ACC112 (cell line): ENCODE measurements around the gene SIRT6.
A peak's percentile ranks its signal among the peaks of the same experiment; 100 is the strongest.
"Not testable (repeated sequence)": the region's sequence is repeated elsewhere in the genome, so short reads cannot be mapped to it uniquely, and the experiment has no call there.

Experiments
- H2AFZ ChIP-seq: fragments of 200-600 bp; sonication (generic); one replicate; pipeline ENCODE4 v1.6.0; 2017; ENCODE audit warnings: antibody characterized with exemption, low read length; ENCODE audit not compliant: unreplicated experiment
- H3K27ac ChIP-seq: fragments of 200-600 bp; sonication (generic); 2 replicates; pipeline ENCODE4 v1.5.1; 2014; ENCODE audit warnings: low read depth, mild to moderate bottlenecking, antibody characterized with exemption, low read length, moderate library complexity
- H3K27me3 ChIP-seq: fragments of 200-600 bp; sonication (generic); 2 replicates; pipeline ENCODE4 v1.6.1; 2014; ENCODE audit warnings: mild to moderate bottlenecking, antibody characterized with exemption, low read length, moderate library complexity, mixed read lengths; ENCODE audit not compliant: insufficient read depth
- H3K36me3 ChIP-seq: fragments of 200-600 bp; sonication (generic); 2 replicates; pipeline ENCODE4 v1.6.1; 2016; ENCODE audit warnings: mild to moderate bottlenecking, antibody characterized with exemption, low read length, moderate library complexity, mixed read lengths; ENCODE audit not compliant: insufficient read depth
- H3K4me1 ChIP-seq: fragments of 200-600 bp; sonication (generic); one replicate; pipeline ENCODE4 v1.6.1; 2016; ENCODE audit warnings: low read length, mixed read lengths; ENCODE audit not compliant: insufficient read depth, unreplicated experiment, control insufficient read depth
- H3K4me3 ChIP-seq: fragments of 200-600 bp; sonication (generic); 2 replicates; pipeline ENCODE4 v1.5.1; 2014; ENCODE audit warnings: mild to moderate bottlenecking, low read depth, low read length
- H3K79me2 ChIP-seq: fragments of 200-600 bp; sonication (generic); one replicate; pipeline ENCODE4 v1.6.0; 2016; ENCODE audit warnings: low read length; ENCODE audit not compliant: control insufficient read depth, unreplicated experiment, insufficient read depth

The SIRT6 gene

DNA sequence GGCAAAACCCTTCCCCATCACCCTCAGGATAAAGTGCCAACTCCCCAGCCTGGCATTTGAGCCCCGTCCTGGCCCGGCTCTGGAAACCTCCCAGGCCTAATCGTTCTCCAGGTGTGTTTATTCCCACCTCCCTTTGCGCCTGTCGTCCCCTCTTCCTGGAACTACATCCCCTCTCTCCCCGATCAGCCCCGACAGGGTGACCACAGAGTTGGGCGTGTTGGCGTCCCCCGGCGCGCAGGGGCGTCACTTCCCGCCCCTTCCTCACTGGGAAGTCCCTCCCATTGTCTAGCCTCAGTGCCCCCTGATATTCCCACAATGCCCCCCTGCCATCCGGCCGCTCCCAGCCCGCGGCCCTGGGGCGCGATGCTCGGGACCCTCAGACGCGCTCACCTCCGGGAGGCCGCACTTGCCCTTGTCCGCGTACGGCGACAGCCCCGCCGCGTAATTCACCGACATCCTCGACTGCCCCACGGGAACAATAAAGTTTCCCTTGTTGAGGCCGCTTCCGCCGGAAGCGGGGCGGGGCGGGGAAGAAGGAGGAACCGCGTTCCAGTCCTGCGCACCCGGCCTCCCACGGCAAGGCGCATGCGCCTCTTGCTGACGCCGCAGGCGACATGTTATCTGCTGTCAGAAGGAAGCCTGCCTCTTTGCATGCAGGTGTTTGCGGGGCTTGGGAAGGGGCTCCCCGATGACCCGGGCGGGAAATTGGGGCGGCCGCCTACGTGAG is at the start of gene SIRT6, which contains the start of gene ANKRD24:
Gene SIRT6 (minus strand): TSS at position 480 of the 727 bp plus-strand sequence. CDS start 24 bp downstream, at position 456.
Gene ANKRD24 (plus strand): TSS at position 606 of the 727 bp plus-strand sequence. CDS start 3,737 bp downstream, outside the sequence.
- Histone ChIP-seq H3K36me3 (0 out of 2 replicates have a peak, but pooled peaks cover 5% of the 10 kb centered on the region), H3K4me3 (peak within 1 kb of the TSS; percentile 99), H2AFZ (peak within 1 kb of the TSS; percentile 94), H3K4me1 (peaks cover 10% of the 10 kb centered on the region), H3K27me3 (no peaks in the 10 kb centered on the region), H3K79me2 (peaks cover 5% of the 10 kb centered on the region), H3K27ac (peak within 1 kb of the TSS; percentile 59; the same call in 1 of the 2 replicates)

DNA sequence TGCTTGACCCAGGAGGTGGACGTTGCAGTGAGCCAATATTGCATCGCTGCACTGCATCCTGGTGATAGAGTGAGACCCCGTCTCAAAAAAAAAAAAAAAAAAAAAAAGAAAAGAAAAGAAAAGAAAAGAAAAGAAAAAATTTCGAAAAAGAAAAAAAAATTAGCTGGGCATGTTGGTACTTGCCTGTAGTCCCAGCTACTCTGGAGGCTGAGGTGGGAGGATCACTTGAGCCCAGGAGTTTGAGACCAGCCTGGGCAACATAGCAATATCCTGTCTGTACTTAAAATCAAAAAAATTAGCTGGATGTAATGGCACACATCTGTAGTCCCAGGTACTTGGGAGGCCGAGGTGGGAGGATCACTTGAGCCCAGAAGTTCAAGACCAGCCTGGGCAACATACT is 49.8 kb upstream of the SIRT6 start:
- H3K4me3 ChIP-seq, H2AFZ ChIP-seq, H3K79me2 ChIP-seq, H3K27ac ChIP-seq, H3K36me3 ChIP-seq, H3K27me3 ChIP-seq: not testable (repeated sequence)
- peaks cover 12% of the 10 kb centered on the region for H3K4me1 ChIP-seq

DNA sequence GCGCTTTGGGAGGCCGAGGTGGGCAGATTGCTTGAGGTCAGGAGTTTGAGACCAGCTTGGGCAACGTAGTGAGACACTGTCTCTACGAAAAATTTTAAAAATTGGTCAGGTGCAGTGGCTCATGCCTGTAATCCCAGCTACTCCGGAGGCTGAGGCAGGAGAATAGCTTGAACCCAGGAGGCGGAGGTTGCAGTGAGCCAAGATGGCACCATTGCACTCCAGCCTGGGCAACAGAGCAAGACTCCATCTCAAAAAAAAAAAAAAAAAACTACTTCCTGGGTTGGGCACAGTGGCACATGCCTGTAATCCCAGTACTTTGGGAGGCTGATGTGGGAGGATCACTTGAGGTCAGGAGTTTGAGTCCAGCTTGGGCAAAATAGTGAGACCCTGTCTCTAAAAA is 49.2 kb upstream of the SIRT6 start:
- H3K79me2 ChIP-seq, H3K4me3 ChIP-seq, H3K36me3 ChIP-seq, H3K27ac ChIP-seq, H3K27me3 ChIP-seq, H2AFZ ChIP-seq: not testable (repeated sequence)
- H3K4me1 ChIP-seq, result peaks cover 12% of the 10 kb centered on the region

DNA sequence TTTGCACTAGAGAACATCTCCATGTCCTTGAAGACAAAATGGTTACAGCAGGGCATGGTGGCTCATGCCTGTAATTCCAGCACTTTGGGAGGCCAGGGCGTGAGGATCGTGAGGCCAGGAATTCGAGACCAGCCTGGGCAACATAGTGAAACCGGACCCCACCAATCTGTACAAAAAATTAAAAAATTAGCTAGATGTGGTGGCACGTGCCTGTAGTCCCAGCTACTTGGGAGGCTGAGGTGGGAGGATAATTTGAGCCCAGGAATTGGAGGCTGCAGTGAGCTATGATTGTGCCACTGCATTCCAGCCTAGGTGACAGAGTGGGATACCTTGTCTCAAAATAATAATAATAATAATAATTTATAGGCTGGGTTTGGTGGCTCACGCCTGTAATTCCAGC is 47.9 kb upstream of the SIRT6 start:
- H3K4me1 ChIP-seq, result peaks cover 12% of the 10 kb centered on the region
- H3K36me3 ChIP-seq, H3K27ac ChIP-seq, H3K27me3 ChIP-seq, H3K4me3 ChIP-seq, H2AFZ ChIP-seq, H3K79me2 ChIP-seq: not testable (repeated sequence)

DNA sequence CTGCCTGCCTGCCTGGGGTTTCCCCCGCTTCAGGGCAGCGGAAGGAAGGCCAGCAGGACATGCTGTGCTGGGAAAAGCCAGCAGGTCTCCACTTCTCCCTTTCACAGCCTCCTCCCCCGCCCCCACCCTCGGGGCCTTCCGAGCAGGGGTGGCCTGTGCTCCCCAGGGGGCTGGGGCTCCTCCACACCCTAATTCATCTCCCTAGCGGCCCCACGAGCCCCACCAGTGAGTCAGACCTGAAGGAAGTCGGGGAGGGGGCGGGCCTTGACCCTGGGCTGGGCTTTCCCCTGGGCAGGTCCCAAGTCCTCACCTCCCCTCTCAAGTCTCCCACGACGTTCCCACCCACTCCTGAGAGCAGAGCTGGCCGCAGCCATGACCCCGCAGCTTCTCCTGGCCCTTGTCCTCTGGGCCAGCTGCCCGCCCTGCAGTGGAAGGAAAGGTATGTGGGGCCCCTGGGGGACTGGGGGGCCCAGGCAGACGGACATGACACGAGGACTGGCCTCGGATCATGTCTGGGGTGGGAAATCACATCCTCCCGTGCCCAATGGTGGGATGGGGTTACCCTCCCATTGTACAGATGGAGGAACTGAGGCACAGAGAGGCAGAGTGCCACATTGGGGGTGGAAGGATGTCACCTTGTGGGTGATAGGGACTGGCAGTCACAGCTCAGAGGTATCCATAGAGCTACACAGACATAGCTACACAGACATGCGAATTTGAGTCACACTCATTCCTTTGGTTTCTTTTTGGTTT is 47.0 kb upstream of the SIRT6 start, which contains the start of gene EBI3:
Gene EBI3 (plus strand): TSS at position 345 of the 753 bp plus-strand sequence. CDS start 28 bp downstream, at position 373.
- Histone ChIP-seq H3K27ac (0 out of 2 replicates have a peak within 1 kb of the TSS, but pooled peaks have one; percentile 0), H2AFZ (no peak within 1 kb of the TSS)

DNA sequence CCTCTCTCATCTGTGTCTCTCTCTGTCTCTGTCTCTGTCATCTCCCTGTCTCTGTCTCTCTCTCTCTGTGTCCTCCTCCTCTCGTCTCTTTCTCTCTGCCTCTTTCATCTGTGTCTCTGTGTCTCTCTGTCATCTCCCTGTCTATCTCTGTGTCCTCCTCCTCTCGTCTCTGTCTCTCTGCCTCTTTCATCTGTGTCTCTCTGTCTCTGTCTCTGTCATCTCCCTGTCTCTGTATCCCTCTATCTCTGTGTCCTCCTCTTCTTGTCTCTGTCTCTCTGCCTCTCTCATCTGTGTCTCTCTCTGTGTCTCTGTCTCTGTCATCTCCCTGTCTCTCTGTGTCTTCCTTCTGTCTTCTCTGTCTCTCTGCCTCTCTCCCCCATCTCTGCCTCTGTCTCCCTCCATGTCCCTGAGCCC is 46.4 kb upstream of the SIRT6 start:
- H3K36me3 ChIP-seq, result no peaks in the 10 kb centered on the region
- H2AFZ ChIP-seq, result no peak overlapping the region
- H3K27ac ChIP-seq, result no peak overlapping the region
- H3K79me2 ChIP-seq, result no peaks in the 10 kb centered on the region
- H3K4me1 ChIP-seq, result peaks cover 12% of the 10 kb centered on the region
- H3K4me3 ChIP-seq, result 0 out of 2 replicates have a peak overlapping the region, but pooled peaks have one; percentile 11
- H3K27me3 ChIP-seq, result no peaks in the 10 kb centered on the region

More for the DNA sequence above, 47.0 kb upstream of the SIRT6 start, which contains the start of gene EBI3:
- Histone ChIP-seq H3K36me3 (no peaks in the 10 kb centered on the region), H3K4me1 (peaks cover 12% of the 10 kb centered on the region), H3K4me3 (0 out of 2 replicates have a peak within 1 kb of the TSS, but pooled peaks have one; percentile 11), H3K27me3 (no peaks in the 10 kb centered on the region), H3K79me2 (no peaks in the 10 kb centered on the region)

DNA sequence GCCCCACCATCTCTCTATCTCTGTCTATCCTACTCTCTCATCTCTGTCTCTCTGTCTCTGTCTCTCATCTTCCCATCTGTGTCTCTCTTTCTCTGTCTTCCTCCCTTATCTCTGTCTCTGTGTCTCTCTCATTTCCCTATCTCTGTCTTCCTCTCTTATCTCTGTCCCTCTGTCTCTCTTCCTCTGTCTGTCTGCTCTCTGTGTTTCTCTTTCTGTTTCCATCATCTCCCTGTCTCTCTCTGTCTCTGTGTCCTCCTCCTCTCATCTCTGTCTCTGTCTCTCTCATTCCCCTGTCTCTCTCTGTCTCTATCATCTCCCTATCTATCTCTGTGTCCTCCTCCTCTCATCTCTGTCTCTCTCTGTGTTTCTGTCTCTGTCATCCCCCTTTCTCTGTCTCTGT is 45.4 kb upstream of the SIRT6 start:
- Histone ChIP-seq H3K27ac (no peak overlapping the region), H3K4me3 (no peak overlapping the region), H3K4me1 (peaks cover 12% of the 10 kb centered on the region), H3K27me3 (no peaks in the 10 kb centered on the region), H3K36me3 (no peaks in the 10 kb centered on the region), H3K79me2 (no peaks in the 10 kb centered on the region), H2AFZ (no peak overlapping the region)

DNA sequence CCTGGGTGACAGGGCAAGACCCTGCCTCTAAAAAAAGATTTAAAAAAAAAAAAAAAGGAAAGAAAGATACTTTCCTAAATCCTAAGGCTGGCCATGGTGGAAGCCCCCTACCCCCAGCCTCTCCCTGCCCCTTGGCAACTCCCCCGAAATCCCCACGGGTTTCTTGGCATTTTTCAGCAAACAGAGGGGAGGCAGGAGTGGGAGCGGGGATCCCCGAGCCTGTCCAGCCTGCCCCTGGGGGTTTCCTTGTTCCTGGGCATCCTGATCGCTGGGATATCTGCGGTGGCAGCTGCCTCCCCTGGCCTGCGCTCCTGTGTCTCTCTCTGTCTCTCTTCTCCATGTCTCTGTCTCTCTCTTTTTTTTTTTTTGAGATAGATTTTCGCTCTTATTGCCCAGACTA is 43.5 kb upstream of the SIRT6 start:
- Histone ChIP-seq H3K27me3 (no peaks in the 10 kb centered on the region), H3K4me3 (no peak overlapping the region), H3K79me2 (no peaks in the 10 kb centered on the region), H3K36me3 (no peaks in the 10 kb centered on the region), H2AFZ (no peak overlapping the region), H3K27ac (no peak overlapping the region), H3K4me1 (peaks cover 12% of the 10 kb centered on the region)

DNA sequence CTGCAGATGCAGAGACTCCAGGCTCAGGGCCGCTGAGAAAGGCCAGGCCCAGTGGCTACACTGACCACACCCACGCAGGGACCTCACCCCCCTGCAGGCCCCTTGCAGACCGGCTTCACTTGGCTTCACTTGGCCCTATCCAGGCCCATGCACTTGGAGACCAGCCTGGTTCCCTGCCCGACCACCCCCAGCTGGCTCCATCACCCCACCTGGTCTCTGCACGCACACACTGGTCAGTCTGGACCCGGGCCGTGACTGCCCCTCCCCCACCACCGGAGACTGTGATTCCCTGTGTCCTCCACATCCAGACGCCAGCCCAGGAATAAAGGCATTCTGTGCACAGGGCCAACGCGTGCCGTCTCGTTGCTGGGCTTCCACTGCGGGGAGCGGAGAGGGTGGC is 42.1 kb upstream of the SIRT6 start:
- peaks cover 10% of the 10 kb centered on the region for H3K4me1 ChIP-seq
- no peak overlapping the region for H3K27ac ChIP-seq
- no peak overlapping the region for H2AFZ ChIP-seq
- H3K4me3 ChIP-seq, result no peak overlapping the region
- H3K27me3 ChIP-seq, result no peaks in the 10 kb centered on the region
- H3K79me2 ChIP-seq, result no peaks in the 10 kb centered on the region
- H3K36me3 ChIP-seq, result no peaks in the 10 kb centered on the region

DNA sequence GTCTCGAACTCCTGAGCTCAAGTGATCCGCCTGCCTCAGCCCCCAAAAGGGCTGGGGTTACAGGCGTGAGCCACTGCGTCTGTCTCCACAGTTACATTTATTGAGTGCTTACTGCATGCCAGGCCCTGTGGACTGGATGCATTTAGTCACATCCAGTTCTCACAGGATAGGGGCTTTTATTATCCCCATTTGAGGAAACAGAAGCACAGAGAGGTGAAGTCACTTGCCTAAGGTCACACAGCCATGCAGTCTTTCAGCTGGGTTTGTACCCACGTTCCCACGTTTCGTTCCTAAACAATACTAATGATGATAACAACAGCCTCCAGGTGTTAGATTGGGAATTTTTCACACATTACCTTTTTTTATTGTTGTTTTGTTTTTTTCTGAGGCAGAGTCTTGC is 37.8 kb upstream of the SIRT6 start:
- Histone ChIP-seq H3K4me3 (no peak overlapping the region), H3K79me2 (no peaks in the 10 kb centered on the region), H2AFZ (no peak overlapping the region), H3K27ac (no peak overlapping the region), H3K36me3 (no peaks in the 10 kb centered on the region), H3K27me3 (no peaks in the 10 kb centered on the region), H3K4me1 (no peaks in the 10 kb centered on the region)
